NB4 (cell line): Measurements from ENCODE around the gene SPATA13.

Source experiments
- DNase-seq: peaks from one replicate; pipeline ENCODE4 v3.0.0; 2010; ENCODE audit warnings: low read depth
- H3K4me3 ChIP-seq: one replicate; pipeline ENCODE4 v1.5.1; 2011; ENCODE audit warnings: mild to moderate bottlenecking, low read depth, low read length, moderate library complexity
- CTCF ChIP-seq: IDR thresholded peaks from one replicate; pipeline ENCODE4 v1.5.1; 2012; ENCODE audit warnings: low read depth, low read length
- MAX ChIP-seq: IDR thresholded peaks from 2 replicates; pipeline ENCODE4 v1.6.1; 2011; ENCODE audit warnings: low read depth, low read length
- MYC ChIP-seq: IDR thresholded peaks from 2 replicates; pipeline ENCODE4 v1.6.1; 2011; ENCODE audit warnings: low read depth, low read length
- POLR2A ChIP-seq: IDR thresholded peaks from 2 replicates; pipeline ENCODE4 v1.6.1; 2011; ENCODE audit warnings: mild to moderate bottlenecking; ENCODE audit not compliant: insufficient read length; ENCODE audit errors: extremely low read depth

SPATA13 gene

GRCh38 chr13:24276306-24276705 is 115.8 kb downstream of the SPATA13 start:
- TF ChIP-seq CTCF (no peak), POLR2A (no peak), MAX (no peak), MYC (no peak)

GRCh38 chr13:24276861-24277260 is 116.3 kb downstream of the SPATA13 start:
- no peak overlapping the region for H3K4me3 ChIP-seq
- DNase-seq: no peak
- no peak for TF ChIP-seq CTCF
- no peak for TF ChIP-seq MYC
- TF ChIP-seq MAX: no peak
- no peak for TF ChIP-seq POLR2A

More at GRCh38 chr13:24276306-24276705, 115.8 kb downstream of the SPATA13 start:
- DNase-seq: peak; percentile 25
- no peak overlapping the region for H3K4me3 ChIP-seq

- TF ChIP-seq CTCF (no peak), MAX (no peak), POLR2A (no peak), MYC (no peak)
- H3K4me3 ChIP-seq: no peak overlapping the region
- DNase-seq: no peak
These were observed 117.2 kb downstream of the SPATA13 start for GRCh38 chr13:24277761-24278160.

GRCh38 chr13:24279327-24280110 is 119.0 kb downstream of the SPATA13 start:
- TF ChIP-seq CTCF (no peak), MAX (no peak), MYC (no peak), POLR2A (no peak)
- no peak overlapping the region for H3K4me3 ChIP-seq
- DNase-seq: peak; percentile 59

- H3K4me3 ChIP-seq: no peak overlapping the region
- DNase-seq: peak; percentile 24
These were observed 120.2 kb downstream of the SPATA13 start for GRCh38 chr13:24280720-24281119.

More at GRCh38 chr13:24280720-24281119, 120.2 kb downstream of the SPATA13 start:
- TF ChIP-seq CTCF (no peak), POLR2A (no peak), MAX (no peak), MYC (no peak)
